Neural cell (in vitro differentiated cells): Measurements from ENCODE around the gene SORL1-AS1.

Experiments used
- H2AFZ ChIP-seq: fragments of 200-600, 300-800 bp; sonication (generic), shearing (Covaris generic); 2 replicates; pipeline ENCODE4 v1.6.0; 2014; ENCODE audit warnings: low read depth, mild to moderate bottlenecking, antibody characterized with exemption, low read length, moderate library complexity
- H3F3A ChIP-seq: fragments of 200-600 bp; shearing (Covaris generic); 2 replicates; pipeline ENCODE4 v1.6.1; 2016; ENCODE audit warnings: mild to moderate bottlenecking, moderate library complexity, mixed read lengths, antibody characterized with exemption, low read length; ENCODE audit not compliant: insufficient read depth, poor library complexity, severe bottlenecking
- H3K27ac ChIP-seq: fragments of 200-600, 300-800 bp; sonication (generic), shearing (Covaris generic); 2 replicates; pipeline ENCODE4 v1.5.1; 2014; ENCODE audit warnings: mild to moderate bottlenecking, low read length, moderate library complexity
- H3K27me3 ChIP-seq: fragments of 300-800, 200-600 bp; sonication (generic), shearing (Covaris generic); 2 replicates; pipeline ENCODE4 v1.6.0; 2014; ENCODE audit warnings: mild to moderate bottlenecking, low read depth, low read length, moderate library complexity; ENCODE audit not compliant: insufficient read depth
- H3K36me3 ChIP-seq: fragments of 300-800, 200-600 bp; sonication (generic), shearing (Covaris generic); 2 replicates; pipeline ENCODE4 v1.5.1; 2014; ENCODE audit warnings: mild to moderate bottlenecking, antibody characterized with exemption, low read length, moderate library complexity; ENCODE audit not compliant: insufficient read depth
- H3K4me2 ChIP-seq: fragments of 300-800, 200-600 bp; sonication (generic), shearing (Covaris generic); 2 replicates; pipeline ENCODE4 v1.6.0; 2014; ENCODE audit warnings: mild to moderate bottlenecking, low read length
- H3K4me3 ChIP-seq: fragments of 300-800, 200-600 bp; sonication (generic), shearing (Covaris generic); 2 replicates; pipeline ENCODE4 v1.5.1; 2014; ENCODE audit warnings: mild to moderate bottlenecking, low read length, moderate library complexity
- H3K79me2 ChIP-seq: fragments of 200-600 bp; shearing (Covaris generic); replicated peaks from 2 replicates; pipeline ENCODE4 v1.6.0; 2014; ENCODE audit warnings: mild to moderate bottlenecking, low read length, moderate library complexity; ENCODE audit not compliant: insufficient read depth
- H3K9ac ChIP-seq: fragments of 300-800, 200-600 bp; sonication (generic), shearing (Covaris generic); 2 replicates; pipeline ENCODE4 v1.6.1; 2016; ENCODE audit warnings: mild to moderate bottlenecking, low read length, mixed read lengths
- H3K9me2 ChIP-seq: fragments of 200-600 bp; shearing (Covaris generic); 2 replicates; pipeline ENCODE4 v1.6.1; 2016; ENCODE audit warnings: mild to moderate bottlenecking, low read length, mixed read lengths; ENCODE audit not compliant: insufficient read depth
- H3K9me3 ChIP-seq: fragments of 200-600, 300-800 bp; sonication (generic), shearing (Covaris generic); 2 replicates; pipeline ENCODE4 v1.6.1; 2016; ENCODE audit warnings: mild to moderate bottlenecking, mixed run types, low read length, moderate library complexity, mixed read lengths
- H4K20me1 ChIP-seq: fragments of 200-600 bp; shearing (Covaris generic); 2 replicates; pipeline ENCODE4 v1.6.1; 2016; ENCODE audit warnings: mild to moderate bottlenecking, mixed run types; ENCODE audit not compliant: insufficient read depth
- CTCF ChIP-seq: fragments of 450-650 bp; IDR thresholded peaks from 2 replicates; pipeline ENCODE4 v1.5.1; 2014; ENCODE audit warnings: antibody characterized with exemption, mild to moderate bottlenecking, moderate library complexity; ENCODE audit not compliant: poor library complexity, severe bottlenecking
- EP300 ChIP-seq: fragments of 450-650 bp; conservative IDR thresholded peaks from 2 replicates; pipeline ENCODE4 v1.6.1; 2014; ENCODE audit warnings: antibody characterized with exemption, mild to moderate bottlenecking, moderate library complexity; ENCODE audit not compliant: poor library complexity, severe bottlenecking
- EZH2 ChIP-seq: fragments of 200-600, 300-800 bp; shearing (Covaris generic), sonication (generic); IDR thresholded peaks from 2 replicates; pipeline ENCODE4 v1.6.1; 2014; ENCODE audit warnings: antibody characterized with exemption, low read length, borderline replicate concordance, mild to moderate bottlenecking; ENCODE audit not compliant: insufficient read depth, poor library complexity, severe bottlenecking
- MXI1 ChIP-seq: fragments of 450-650 bp; conservative IDR thresholded peaks from 2 replicates; pipeline ENCODE4 v1.6.1; 2014; ENCODE audit warnings: antibody characterized with exemption, mild to moderate bottlenecking; ENCODE audit not compliant: poor library complexity, severe bottlenecking
- POLR2AphosphoS5 ChIP-seq: IDR thresholded peaks from 2 replicates; pipeline ENCODE4 v1.6.1; 2012
- RAD21 ChIP-seq: fragments of 450-650 bp; conservative IDR thresholded peaks from 2 replicates; pipeline ENCODE4 v1.6.1; 2014; ENCODE audit warnings: antibody characterized with exemption, mild to moderate bottlenecking, moderate library complexity
- REST ChIP-seq: IDR thresholded peaks from 2 replicates; pipeline ENCODE4 v1.6.1; 2012; ENCODE audit warnings: borderline replicate concordance
- SMC3 ChIP-seq: fragments of 450-650 bp; conservative IDR thresholded peaks from 2 replicates; pipeline ENCODE4 v1.6.1; 2014; ENCODE audit warnings: antibody characterized with exemption, mild to moderate bottlenecking, moderate library complexity; ENCODE audit not compliant: poor library complexity
- TAF1 ChIP-seq: IDR thresholded peaks from 2 replicates; pipeline ENCODE4 v1.6.1; 2012; ENCODE audit warnings: low read depth

SORL1-AS1 gene

DNA sequence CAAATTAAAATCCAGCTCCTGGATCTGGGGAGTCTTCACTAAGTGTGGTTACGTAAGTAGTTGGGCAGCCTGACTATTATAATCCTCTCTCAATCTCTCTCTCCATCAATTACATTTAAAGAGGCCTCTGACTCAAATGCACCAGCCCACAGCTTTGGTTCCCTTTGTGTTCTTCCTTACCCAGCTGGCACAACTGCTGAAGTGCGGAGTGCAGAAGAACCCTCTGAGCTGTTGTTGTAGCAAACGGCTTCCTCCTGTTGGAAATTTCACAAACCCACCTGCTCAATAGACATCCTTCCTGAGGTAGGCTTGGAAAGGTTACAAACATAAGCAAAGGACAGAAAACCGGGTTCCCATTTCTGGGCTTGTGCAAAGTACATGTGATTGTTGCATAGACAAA is 17.6 kb downstream of the SORL1-AS1 start:
- Histone ChIP-seq H3K27me3 (no peaks in the 10 kb centered on the region), H3F3A (no peaks in the 10 kb centered on the region), H2AFZ (no peak overlapping the region), H3K36me3 (no peaks in the 10 kb centered on the region), H3K9ac (no peak overlapping the region), H3K9me3 (no peaks in the 10 kb centered on the region), H3K79me2 (no peaks in the 10 kb centered on the region), H3K9me2 (no peaks in the 10 kb centered on the region), H4K20me1 (no peaks in the 10 kb centered on the region), H3K4me3 (no peak overlapping the region), H3K27ac (no peak overlapping the region), H3K4me2 (no peak overlapping the region)
- TF ChIP-seq RAD21 (no peak), MXI1 (no peak), REST (no peak), SMC3 (no peak), EZH2 (no peak), TAF1 (no peak), EP300 (no peak), POLR2AphosphoS5 (no peak), CTCF (no peak)

- no peaks in the 10 kb centered on the region for H3K79me2 ChIP-seq
- H3F3A ChIP-seq = no peaks in the 10 kb centered on the region
- H3K4me2 ChIP-seq = no peak overlapping the region
- no peaks in the 10 kb centered on the region for H4K20me1 ChIP-seq
- H2AFZ ChIP-seq = no peak overlapping the region
- peaks cover 5% of the 10 kb centered on the region for H3K27me3 ChIP-seq
- no peak overlapping the region for H3K4me3 ChIP-seq
- no peaks in the 10 kb centered on the region for H3K36me3 ChIP-seq
- TF ChIP-seq SMC3 (no peak), POLR2AphosphoS5 (no peak), RAD21 (no peak), EZH2 (no peak)
- no peak overlapping the region for H3K9ac ChIP-seq
- H3K9me3 ChIP-seq = no peaks in the 10 kb centered on the region
- H3K9me2 ChIP-seq = no peaks in the 10 kb centered on the region
- no peak overlapping the region for H3K27ac ChIP-seq
Measured at GRCh38 chr11:121431820-121432526, 20.8 kb downstream of the SORL1-AS1 start.
